Gastroesophageal sphincter (tissue), 4 donors: ENCODE results near the gene SLC52A1. TPM values are rescaled to one million over a fixed set of nuclear protein-coding genes. Genes with fewer than 3 reads are reported as not detected.
"Not testable (repeated sequence)": the region's sequence is repeated elsewhere in the genome, so short reads cannot be mapped to it uniquely, and the experiment has no call there.

Source experiments
- ATAC-seq: fragments of 150-250 bp; one replicate; pipeline ENCODE4 v1.9.1; 2016; ENCODE audit warnings: mild to moderate bottlenecking, moderate library complexity
- H3K27ac ChIP-seq, 4 donors: fragments of 200-600 bp; sonication (generic) in 3 of 4; 1 replicate in 3 of 4; 2 replicates in 1 of 4; pipeline ENCODE4 v1.5.1; 2016 to 2019
- H3K27me3 ChIP-seq: fragments of 200-600 bp; sonication (generic); one replicate; pipeline ENCODE4 v1.5.1; 2019
- H3K36me3 ChIP-seq, 2 donors: fragments of 200-600 bp; sonication (generic); one replicate each; pipeline ENCODE4 v1.5.1; 2019; ENCODE audit warnings: control low read depth in 1 of 2
- H3K4me1 ChIP-seq, 3 donors: fragments of 200-600 bp; sonication (generic); 1 replicate in 2 of 3; 2 replicates in 1 of 3; pipeline ENCODE4 v1.5.1; 2016 to 2019; ENCODE audit warnings: control low read depth in 2 of 3
- H3K4me3 ChIP-seq, 2 donors: fragments of 200-600 bp; sonication (generic); one replicate each; pipeline ENCODE4 v1.5.1; 2019; ENCODE audit warnings: mild to moderate bottlenecking in 1 of 2, moderate library complexity in 1 of 2
- H3K9me3 ChIP-seq, 3 donors: fragments of 200-600 bp; sonication (generic); one replicate each; pipeline ENCODE4 v1.5.1; 2017 to 2019; ENCODE audit warnings: control low read depth in 2 of 3
- EP300 ChIP-seq: sonication (generic); formaldehyde crosslinking; IDR thresholded peaks from one replicate; pipeline ENCODE4 v1.6.1; 2017; ENCODE audit warnings: antibody characterized with exemption, mild to moderate bottlenecking
- POLR2A ChIP-seq, 2 donors: fragments of 450-650 bp; IDR thresholded peaks; one replicate each; pipeline ENCODE4 v1.6.1; 2017; ENCODE audit warnings: antibody characterized with exemption in 2 of 2, mild to moderate bottlenecking in 2 of 2, moderate library complexity in 1 of 2
- POLR2AphosphoS5 ChIP-seq: sonication (generic); formaldehyde crosslinking; IDR thresholded peaks from one replicate; pipeline ENCODE4 v1.6.1; 2017; ENCODE audit warnings: antibody characterized with exemption
- WGBS, 2 donors: methylation state at CpG; one replicate each; pipeline ENCODE4 v1.1.5; 2018; ENCODE audit warnings: low coverage in 1 of 2; 5-methylcytosine and 5-hydroxymethylcytosine counted together
- total RNA-seq, 4 donors: library from RNA; depleted of rRNA; stranded (reverse); fragments of >200 nt; gene quantifications; one replicate each; pipeline ENCODE4 v1.1.0, GENCODE V29; 2016
- TF ChIP-seq, protein P1 (sequence below), 4 experiments: fragments of 200-600 bp in 2 of 4; fragments of 450-650 bp in 2 of 4; sonication (generic) in 1 of 4; IDR thresholded peaks; one replicate each; pipeline ENCODE4 v1.5.1; 2017 to 2019; ENCODE audit warnings: antibody characterized with exemption in 4 of 4, mild to moderate bottlenecking in 2 of 4, moderate library complexity in 2 of 4

SLC52A1 gene
- total RNA-seq, 4 donors from 2014 or later: not detected

DNA sequence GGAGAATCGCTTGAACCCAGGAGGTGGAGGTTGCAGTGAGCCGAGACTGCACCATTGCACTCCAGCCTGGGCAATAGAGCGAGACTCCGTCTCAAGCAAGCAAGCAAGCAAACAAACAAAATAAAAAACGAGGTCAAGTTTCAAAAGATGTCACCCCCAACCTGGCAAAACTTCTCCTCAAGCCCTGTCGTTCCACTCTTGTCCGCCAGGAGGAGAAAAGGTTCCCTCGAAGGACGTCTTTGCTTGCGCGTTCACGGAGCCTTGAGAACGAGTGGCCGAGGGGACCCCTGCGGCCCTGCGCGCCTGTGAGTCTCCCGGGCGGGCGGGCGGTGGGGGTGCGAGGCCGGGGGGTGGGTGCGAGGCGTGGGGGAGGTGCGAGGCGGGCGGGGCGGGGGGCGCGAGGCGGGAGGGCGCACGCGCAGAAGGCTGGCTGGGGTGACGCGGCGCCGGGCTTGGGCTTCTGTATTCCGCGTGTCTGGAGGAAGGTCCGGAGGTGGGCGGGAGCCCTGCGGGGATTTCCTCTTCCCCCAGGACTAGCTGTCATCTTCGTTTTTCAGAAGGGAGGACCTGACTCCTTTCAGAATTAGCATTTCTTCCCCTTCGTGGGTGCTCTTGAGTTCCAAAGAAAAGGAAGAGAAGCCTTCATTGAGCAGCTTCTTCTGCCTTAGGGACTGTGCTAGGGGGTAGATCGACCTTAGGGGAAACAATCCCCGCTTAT, 3.7 kb downstream of the SLC52A1 start:
- 32% methylated on average over 4 of the region's 48 CpGs; no CpG with 5 or more reads in 1 of the 2 donors for WGBS, 2 donors
- no peaks in the 10 kb centered on the region for H3K36me3 ChIP-seq
- peak overlapping the region; percentile 32 to 55 for H3K4me3 ChIP-seq
- TF ChIP-seq POLR2A (IDR thresholded peaks at IDR 0.05) (no peak), EP300 (no peak), POLR2AphosphoS5 (peak; percentile 9)
- TF ChIP-seq, protein P1, sequence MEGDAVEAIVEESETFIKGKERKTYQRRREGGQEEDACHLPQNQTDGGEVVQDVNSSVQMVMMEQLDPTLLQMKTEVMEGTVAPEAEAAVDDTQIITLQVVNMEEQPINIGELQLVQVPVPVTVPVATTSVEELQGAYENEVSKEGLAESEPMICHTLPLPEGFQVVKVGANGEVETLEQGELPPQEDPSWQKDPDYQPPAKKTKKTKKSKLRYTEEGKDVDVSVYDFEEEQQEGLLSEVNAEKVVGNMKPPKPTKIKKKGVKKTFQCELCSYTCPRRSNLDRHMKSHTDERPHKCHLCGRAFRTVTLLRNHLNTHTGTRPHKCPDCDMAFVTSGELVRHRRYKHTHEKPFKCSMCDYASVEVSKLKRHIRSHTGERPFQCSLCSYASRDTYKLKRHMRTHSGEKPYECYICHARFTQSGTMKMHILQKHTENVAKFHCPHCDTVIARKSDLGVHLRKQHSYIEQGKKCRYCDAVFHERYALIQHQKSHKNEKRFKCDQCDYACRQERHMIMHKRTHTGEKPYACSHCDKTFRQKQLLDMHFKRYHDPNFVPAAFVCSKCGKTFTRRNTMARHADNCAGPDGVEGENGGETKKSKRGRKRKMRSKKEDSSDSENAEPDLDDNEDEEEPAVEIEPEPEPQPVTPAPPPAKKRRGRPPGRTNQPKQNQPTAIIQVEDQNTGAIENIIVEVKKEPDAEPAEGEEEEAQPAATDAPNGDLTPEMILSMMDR (IDR thresholded peaks at IDR 0.05): peak in 3 of 4 experiments; percentile 79 to 90 (median 85)
- peak; percentile 88 for ATAC-seq
- H3K9me3 ChIP-seq: no peaks in the 10 kb centered on the region
- peak overlapping the region in 3 of 4 donors; percentile 25 to 73 (median 28) for H3K27ac ChIP-seq
- peaks cover 23% of the 10 kb centered on the region for H3K27me3 ChIP-seq
- peaks cover 0 to 22% (median 0%) of the 10 kb centered on the region in 3 donors for H3K4me1 ChIP-seq

DNA sequence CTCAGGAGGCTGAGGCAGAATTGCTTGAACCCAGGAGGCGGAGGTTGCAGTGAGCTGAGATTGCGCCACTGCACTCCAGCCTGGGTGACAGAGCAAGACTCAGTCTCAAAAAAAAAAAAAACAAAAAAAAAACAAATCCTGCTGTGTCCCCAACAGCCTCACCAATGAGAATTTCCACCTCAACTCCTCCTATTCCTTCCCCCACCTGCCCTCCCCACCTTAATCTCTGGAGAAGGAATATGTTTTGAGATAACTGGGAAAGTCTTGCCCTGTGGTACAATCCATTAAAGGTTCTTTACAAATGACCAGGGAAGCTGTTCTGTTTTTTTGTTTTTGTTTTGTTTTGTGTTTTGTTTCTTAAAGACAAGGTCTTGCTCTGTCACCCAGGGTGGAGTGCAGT, 5.1 kb downstream of the SLC52A1 start:
- not testable (repeated sequence) for H3K9me3 ChIP-seq, H3K36me3 ChIP-seq, H3K4me3 ChIP-seq, H3K27ac ChIP-seq, ATAC-seq
- Histone ChIP-seq H3K27me3 (peaks cover 10% of the 10 kb centered on the region), H3K4me1 (peaks cover 0 to 21% (median 0%) of the 10 kb centered on the region in 3 donors)
- WGBS, 2 donors: 100% methylated on average over 1 of the region's 2 CpGs; no CpG with 5 or more reads in 1 of the 2 donors

GRCh38 chr17:5027916-5028315, 7.3 kb downstream of the SLC52A1 start:
- TF ChIP-seq POLR2AphosphoS5 (no peak), EP300 (no peak), POLR2A (IDR thresholded peaks at IDR 0.05) (no peak)
- TF ChIP-seq, protein P1 (IDR thresholded peaks at IDR 0.05): no peak
- Histone ChIP-seq H3K4me1 (peaks cover 0 to 19% (median 0%) of the 10 kb centered on the region in 3 donors), H3K36me3 (peaks cover 0 to 19% of the 10 kb centered on the region in 2 donors), H3K9me3 (no peaks in the 10 kb centered on the region), H3K27ac (no peak overlapping the region), H3K4me3 (no peak overlapping the region), H3K27me3 (no peaks in the 10 kb centered on the region)
- ATAC-seq: no peak
- 58 to 68% methylated on average over 5 of the region's 5 CpGs for WGBS, 2 donors

DNA sequence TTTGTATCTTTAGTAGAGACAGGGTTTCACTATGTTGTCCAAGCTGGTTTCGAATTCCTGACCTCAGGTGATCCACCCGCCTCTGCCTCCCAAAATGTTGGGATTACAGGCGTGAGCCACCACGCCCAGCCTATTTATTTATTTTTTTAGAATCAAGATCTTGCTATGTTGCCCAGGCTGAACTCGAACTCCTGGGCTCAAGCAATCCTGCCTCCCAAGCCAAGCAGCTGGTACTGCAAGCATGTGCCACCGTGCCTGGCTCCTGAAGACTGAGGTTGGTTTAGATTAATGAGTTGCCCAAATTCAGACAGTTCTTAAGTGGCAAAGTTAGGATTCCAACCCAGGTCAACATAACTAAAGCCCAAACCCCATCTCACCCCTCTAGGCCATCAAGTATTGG, 7.9 kb downstream of the SLC52A1 start:
- H3K4me3 ChIP-seq: no peak overlapping the region
- H3K36me3 ChIP-seq: peaks cover 0 to 25% of the 10 kb centered on the region in 2 donors
- peaks cover 0 to 19% (median 0%) of the 10 kb centered on the region in 3 donors for H3K4me1 ChIP-seq
- H3K9me3 ChIP-seq: no peaks in the 10 kb centered on the region
- TF ChIP-seq POLR2A (IDR thresholded peaks at IDR 0.05) (no peak), POLR2AphosphoS5 (no peak), EP300 (no peak)
- TF ChIP-seq, protein P1 (IDR thresholded peaks at IDR 0.05): no peak
- no peak overlapping the region for H3K27ac ChIP-seq
- no peak for ATAC-seq
- WGBS, 2 donors: 83 to 91% methylated on average over 5 to 6 of the region's 6 CpGs
- H3K27me3 ChIP-seq: no peaks in the 10 kb centered on the region

DNA sequence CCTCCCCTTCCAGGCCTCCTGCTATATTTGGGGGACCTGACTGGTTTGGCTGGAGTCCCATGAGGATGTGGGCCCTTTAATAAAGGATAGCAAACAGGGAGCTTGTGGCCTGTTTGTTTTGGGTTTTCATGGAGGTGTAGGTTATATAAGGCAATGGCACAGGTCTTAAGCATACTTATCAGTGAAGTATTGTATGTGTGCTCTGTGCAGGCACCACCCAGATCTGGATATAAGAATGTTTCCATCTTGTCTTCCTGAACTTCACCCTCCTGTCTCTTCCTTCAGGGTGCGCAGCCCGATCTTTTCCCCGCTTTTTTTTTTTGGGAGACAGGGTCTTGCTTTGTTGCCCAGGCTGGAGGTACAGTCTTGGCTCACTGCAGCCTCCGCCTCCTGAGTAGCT, 10.6 kb downstream of the SLC52A1 start:
- no peak for TF ChIP-seq POLR2A (IDR thresholded peaks at IDR 0.05)
- no peak for TF ChIP-seq EP300
- no peak for TF ChIP-seq POLR2AphosphoS5
- TF ChIP-seq, protein P1 (IDR thresholded peaks at IDR 0.05): no peak
- no peak overlapping the region for H3K4me3 ChIP-seq
- H3K36me3 ChIP-seq: peaks cover 0 to 52% of the 10 kb centered on the region in 2 donors
- 88 to 100% methylated on average over 1 to 3 of the region's 4 CpGs for WGBS, 2 donors
- H3K9me3 ChIP-seq: no peaks in the 10 kb centered on the region
- peaks cover 0 to 4% (median 0%) of the 10 kb centered on the region in 3 donors for H3K4me1 ChIP-seq
- no peak overlapping the region for H3K27ac ChIP-seq
- no peaks in the 10 kb centered on the region for H3K27me3 ChIP-seq
- ATAC-seq: no peak
